ENCODE measurements around the gene PLD5. TPM values are rescaled to one million over a fixed set of nuclear protein-coding genes. Genes with fewer than 3 reads are reported as not detected.

PLD5 gene
- total and polyA plus RNA-seq, 2 of the 13 experiments (the other 11 are each of a cell fraction or from before 2014, with no cell fraction given): not detected

DNA sequence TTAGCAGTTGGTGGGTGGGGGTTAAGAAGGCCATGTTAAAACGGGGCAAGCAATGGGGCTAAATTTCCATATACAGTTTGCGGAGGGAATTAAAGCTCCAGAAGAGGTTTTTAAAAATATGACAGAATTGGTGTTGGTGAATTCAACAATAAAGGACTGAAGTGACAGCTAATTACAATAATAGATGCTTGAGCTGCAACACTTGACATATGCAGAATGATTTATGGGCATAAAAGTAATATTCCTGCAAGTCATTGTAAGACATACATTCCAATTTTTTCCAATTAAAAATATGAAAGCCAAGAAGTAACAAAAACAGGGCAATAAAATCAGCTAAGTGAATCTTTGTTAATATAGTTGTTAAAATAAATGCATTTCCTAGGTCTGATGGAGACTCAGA is 323.4 kb downstream of the PLD5 start:
- CTCF ChIA-PET (ENCODE audit: low intra/inter-chr PET ratio, low total read pairs): no interaction called here
- BruUV-seq (replicated peaks): no TSS peak
- Histone ChIP-seq H2AFZ (ENCODE audit: low read length) (no peak overlapping the region), H3K79me2 (ENCODE audit: insufficient read depth, low read length) (no peaks in the 10 kb centered on the region), H3K36me3 (replicated peaks in 1 of 2; ENCODE audit: control insufficient read depth in 1 of 2, insufficient read depth in 2 of 2, low read length in 2 of 2) (no peaks in the 10 kb centered on the region), H3K9ac (ENCODE audit: insufficient read depth, low read depth, low read length) (no peak overlapping the region), H3K27ac (ENCODE audit: extremely low read length, insufficient read depth, low read length) (no peak overlapping the region), H3K4me3 (replicated peaks in 1 of 3; ENCODE audit: insufficient read depth in 1 of 3, low read depth in 2 of 3, low read length in 3 of 3) (no peak overlapping the region), H3K9me3 (ENCODE audit: low read length) (no peaks in the 10 kb centered on the region), H3K4me1 (ENCODE audit: insufficient read depth, low read length) (no peaks in the 10 kb centered on the region), H3K27me3 (ENCODE audit: control insufficient read depth in 1 of 2, insufficient read depth in 2 of 2, low read length in 2 of 2) (no peaks in the 10 kb centered on the region), H3K4me2 (ENCODE audit: low read depth, low read length) (no peak overlapping the region), H4K20me1 (ENCODE audit: insufficient read depth, low read length) (no peaks in the 10 kb centered on the region)
- in situ Hi-C loops (cut with HindIII; ENCODE audit: extremely low pct_ligation_motif_present, low pct_unique_long_range_greater_than_20kb) (no loop called here), intact Hi-C loops (cut with micrococcal nuclease; ENCODE audit: unreplicated experiment) (no loop called here)
- WGBS (ENCODE audit: low lambda C conversion rate): 64% methylated on average over 2 of the region's 2 CpGs
- DNase-seq (ENCODE audit: low spot score) (no peak), FAIRE-seq (no peak), ATAC-seq (no peak)
- TF ChIP-seq FOXA3 (CRISPR knock-in tag; IDR thresholded peaks at IDR 0.05): no peak
- no peak for TF ChIP-seq EHMT2 (IDR thresholded peaks at IDR 0.05; ENCODE audit: borderline replicate concordance, low read depth, low read length)
- no peak for TF ChIP-seq ZNF839 (CRISPR knock-in tag; IDR thresholded peaks at IDR 0.05; ENCODE audit: borderline replicate concordance)
- TF ChIP-seq, protein P1, sequence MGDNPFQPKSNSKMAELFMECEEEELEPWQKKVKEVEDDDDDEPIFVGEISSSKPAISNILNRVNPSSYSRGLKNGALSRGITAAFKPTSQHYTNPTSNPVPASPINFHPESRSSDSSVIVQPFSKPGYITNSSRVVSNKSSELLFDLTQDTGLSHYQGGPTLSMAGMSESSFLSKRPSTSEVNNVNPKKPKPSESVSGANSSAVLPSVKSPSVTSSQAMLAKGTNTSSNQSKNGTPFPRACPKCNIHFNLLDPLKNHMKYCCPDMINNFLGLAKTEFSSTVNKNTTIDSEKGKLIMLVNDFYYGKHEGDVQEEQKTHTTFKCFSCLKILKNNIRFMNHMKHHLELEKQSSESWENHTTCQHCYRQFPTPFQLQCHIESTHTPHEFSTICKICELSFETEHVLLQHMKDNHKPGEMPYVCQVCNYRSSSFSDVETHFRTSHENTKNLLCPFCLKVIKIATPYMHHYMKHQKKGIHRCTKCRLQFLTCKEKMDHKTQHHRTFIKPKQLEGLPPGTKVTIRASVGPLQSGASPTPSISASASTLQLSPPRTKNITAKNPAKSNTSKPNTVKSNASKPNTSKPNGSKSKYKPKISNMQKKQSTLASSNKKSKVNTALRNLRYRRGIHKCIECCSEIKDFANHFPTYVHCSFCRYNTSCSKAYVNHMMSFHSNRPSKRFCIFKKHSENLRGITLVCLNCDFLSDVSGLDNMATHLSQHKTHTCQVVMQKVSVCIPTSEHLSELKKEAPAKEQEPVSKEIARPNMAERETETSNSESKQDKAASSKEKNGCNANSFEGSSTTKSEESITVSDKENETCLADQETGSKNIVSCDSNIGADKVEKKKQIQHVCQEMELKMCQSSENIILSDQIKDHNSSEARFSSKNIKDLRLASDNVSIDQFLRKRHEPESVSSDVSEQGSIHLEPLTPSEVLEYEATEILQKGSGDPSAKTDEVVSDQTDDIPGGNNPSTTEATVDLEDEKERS (CRISPR knock-in tag; IDR thresholded peaks at IDR 0.05): no peak
- TF ChIP-seq ZSCAN20 (CRISPR knock-in tag; IDR thresholded peaks at IDR 0.05; ENCODE audit: borderline replicate concordance): no peak
- no peak for TF ChIP-seq KMT2A (CRISPR knock-in tag; IDR thresholded peaks at IDR 0.05)
- no peak for TF ChIP-seq CBX5 (CRISPR knock-in tag; IDR thresholded peaks at IDR 0.05; ENCODE audit: borderline replicate concordance)
- TF ChIP-seq ZFP62 (CRISPR knock-in tag; IDR thresholded peaks at IDR 0.05): no peak
- no peak for TF ChIP-seq BHLHE40 (IDR thresholded peaks at IDR 0.05; ENCODE audit: low read length)
- TF ChIP-seq, protein P2, sequence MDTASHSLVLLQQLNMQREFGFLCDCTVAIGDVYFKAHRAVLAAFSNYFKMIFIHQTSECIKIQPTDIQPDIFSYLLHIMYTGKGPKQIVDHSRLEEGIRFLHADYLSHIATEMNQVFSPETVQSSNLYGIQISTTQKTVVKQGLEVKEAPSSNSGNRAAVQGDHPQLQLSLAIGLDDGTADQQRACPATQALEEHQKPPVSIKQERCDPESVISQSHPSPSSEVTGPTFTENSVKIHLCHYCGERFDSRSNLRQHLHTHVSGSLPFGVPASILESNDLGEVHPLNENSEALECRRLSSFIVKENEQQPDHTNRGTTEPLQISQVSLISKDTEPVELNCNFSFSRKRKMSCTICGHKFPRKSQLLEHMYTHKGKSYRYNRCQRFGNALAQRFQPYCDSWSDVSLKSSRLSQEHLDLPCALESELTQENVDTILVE (CRISPR knock-in tag; IDR thresholded peaks at IDR 0.05): no peak
- no peak for TF ChIP-seq IKZF4 (CRISPR knock-in tag; IDR thresholded peaks at IDR 0.05; ENCODE audit: borderline replicate concordance, low read depth, not compliant biosample characterization)
- TF ChIP-seq ISL2 (CRISPR knock-in tag; IDR thresholded peaks at IDR 0.05): no peak
- POLR2A ChIA-PET: no interaction called here
